Inferior parietal cortex (tissue), 1 donor: Measurements from ENCODE around the gene SEH1L.
A peak's percentile ranks its signal among the peaks of the same experiment; 100 is the strongest.
"Not testable (repeated sequence)": the region's sequence is repeated elsewhere in the genome, so short reads cannot be mapped to it uniquely, and the experiment has no call there.

Experiments
- DNase-seq: peaks from one replicate; pipeline ENCODE4 v3.0.0-alpha.2; 2016; ENCODE audit errors: extremely low spot score

Gene SEH1L, protein sequence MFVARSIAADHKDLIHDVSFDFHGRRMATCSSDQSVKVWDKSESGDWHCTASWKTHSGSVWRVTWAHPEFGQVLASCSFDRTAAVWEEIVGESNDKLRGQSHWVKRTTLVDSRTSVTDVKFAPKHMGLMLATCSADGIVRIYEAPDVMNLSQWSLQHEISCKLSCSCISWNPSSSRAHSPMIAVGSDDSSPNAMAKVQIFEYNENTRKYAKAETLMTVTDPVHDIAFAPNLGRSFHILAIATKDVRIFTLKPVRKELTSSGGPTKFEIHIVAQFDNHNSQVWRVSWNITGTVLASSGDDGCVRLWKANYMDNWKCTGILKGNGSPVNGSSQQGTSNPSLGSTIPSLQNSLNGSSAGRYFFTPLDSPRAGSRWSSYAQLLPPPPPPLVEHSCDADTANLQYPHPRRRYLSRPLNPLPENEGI

DNA sequence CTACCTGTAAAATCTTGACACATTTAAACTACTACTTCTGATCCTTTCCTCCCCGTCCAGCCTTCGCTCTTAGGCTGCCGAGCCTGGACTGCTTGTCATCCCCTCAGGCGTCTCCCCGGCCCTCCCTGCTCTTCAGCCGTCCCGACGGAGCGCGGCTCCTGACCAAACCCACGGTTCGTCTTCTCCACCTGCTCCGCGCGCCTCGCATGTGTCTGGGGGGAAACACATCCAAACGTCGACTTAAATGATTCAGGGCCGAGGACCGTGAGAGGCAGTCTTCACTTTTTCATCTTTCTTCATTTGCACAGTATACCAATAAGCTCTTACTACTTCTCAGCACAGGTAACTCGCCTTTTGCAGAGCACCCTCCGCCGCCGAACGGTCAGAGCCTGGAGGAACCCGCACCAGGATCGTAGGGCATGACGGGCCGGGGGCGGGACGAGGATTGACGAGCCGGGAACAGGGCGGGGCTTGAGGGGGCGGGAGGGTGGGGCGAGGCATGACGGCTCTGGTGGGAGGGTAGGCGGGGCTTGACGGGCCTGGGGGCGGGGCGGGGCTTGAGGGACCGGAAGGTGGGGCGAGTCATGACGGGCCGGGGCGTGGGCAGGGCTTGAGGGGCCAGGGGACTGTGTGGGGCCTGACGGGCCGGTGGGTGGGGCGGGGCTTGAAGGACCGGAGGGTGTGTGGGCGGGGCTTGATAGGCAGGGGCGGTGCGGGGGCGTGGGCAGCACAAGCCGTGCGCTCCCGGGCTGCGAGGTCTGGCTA, at the start of gene SEH1L:
SEH1L (plus strand) TSS at position 727 of the 765 bp plus-strand sequence. CDS start 111 bp downstream, outside the sequence.
- DNase-seq = peak; percentile 79

DNA sequence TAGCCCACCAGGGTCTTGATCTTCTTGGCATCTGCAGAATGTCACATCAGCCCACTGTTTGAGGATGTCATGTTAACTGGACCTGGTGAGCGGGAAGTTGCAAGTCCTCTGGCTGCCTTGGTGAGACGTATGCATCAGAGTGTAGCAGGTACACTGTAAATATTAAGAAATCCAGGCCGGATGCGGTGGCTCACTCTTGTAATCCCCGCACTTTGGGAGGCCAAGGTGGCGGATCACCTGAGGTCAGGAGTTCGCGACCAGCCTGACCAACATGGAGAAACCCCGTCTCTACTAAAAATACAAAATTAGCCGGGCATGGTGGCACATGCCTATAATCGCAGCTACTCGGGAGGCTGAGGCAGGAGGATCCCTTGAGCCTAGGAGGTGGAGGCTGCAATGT, 46.6 kb upstream of the SEH1L start:
- not testable (repeated sequence) for DNase-seq

DNA sequence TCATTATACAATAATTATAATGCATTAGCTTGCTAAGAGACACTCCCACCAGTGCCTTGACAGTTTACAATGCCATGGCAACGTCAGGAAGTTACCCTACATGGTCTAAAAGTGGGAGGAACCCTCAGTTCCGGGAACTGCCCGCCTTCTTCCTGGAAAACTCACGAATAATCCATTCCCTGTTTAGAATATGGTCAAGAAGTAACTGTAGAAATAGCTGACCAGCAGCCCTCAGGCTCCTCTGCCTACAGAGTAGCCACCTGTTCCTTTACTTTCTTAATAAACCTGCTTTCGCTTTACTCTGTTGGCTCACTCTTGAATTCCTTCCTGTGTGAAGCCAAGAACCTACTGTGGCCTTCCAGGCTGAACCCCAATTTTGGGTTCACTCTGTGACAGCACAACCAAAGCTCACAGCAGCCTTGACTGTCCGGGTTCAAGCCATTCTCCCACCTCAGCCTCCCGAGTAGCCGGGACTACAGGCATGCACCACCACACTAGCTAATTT, 43.7 kb upstream of the SEH1L start:
- peak; percentile 50 for DNase-seq

DNA sequence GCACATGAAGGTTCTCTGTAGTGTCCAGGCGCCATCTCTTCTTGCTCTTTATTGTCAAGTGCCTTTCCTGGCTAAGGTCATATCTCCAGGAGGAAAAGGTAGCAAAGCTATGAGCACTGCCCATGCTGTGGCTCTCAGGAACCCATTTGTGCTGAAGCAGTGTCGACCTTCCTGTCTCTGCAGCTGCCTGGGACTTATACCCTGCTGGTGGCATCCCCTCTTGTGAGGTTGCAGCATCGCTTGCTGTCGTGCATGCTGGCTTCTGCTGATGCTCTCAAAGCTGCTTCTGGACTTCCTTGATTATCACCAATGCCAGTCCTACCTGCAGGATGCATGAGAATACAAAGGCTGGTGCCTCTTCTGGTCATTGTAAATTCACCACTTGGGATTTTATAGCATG, 41.7 kb upstream of the SEH1L start:
- no peak for DNase-seq

DNA sequence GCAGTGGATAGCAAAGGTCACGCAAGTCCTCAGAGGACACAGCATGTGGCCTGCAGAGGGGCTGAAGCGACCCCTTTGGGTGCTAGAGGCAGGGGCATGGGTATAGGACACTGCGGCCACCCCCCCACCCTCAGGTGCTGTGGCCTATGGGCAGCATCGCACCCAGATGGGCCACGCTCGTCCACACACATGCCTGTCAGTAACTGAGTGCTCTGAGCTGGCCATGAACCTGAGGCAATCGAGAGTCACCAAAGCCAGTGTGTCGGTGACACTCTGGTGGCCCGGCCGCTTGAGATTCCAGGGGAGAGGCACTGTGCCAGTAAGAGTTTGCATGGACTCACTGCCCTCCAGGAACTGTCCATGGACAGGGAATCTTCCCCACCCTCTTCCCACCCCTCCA, 41.0 kb upstream of the SEH1L start:
- DNase-seq = no peak

DNA sequence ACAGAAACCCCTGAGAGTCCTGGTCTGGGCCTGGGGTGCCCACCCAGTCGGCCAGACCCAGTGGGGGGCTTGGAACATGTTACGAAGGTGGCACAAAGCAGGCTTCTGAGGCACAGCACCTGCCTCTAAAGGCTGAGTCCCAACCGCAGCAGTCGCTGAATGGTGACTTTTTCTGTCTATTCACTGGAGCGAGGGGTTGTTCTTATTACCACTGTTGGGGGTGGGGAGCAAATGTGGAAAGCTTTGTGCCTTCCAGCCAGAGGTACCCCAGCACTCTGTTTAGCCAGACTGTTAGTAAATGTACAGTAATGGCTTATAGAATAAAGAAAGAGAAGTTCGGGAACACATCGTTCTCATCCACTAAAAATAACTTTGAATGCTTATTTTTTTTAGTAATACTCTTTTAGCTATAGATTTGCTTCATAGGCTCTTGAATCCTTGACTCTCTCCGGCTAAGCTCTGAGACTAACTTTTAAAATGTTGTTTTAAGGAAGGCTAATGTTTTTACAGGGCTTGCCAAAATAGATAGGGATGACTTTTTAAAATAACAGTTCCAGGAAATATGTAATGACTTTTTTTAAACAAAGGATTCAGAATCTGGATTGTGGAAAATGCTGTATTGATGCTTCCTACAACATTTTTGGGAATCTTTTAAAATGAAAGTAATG, 40.4 kb upstream of the SEH1L start:
- no peak for DNase-seq

DNA sequence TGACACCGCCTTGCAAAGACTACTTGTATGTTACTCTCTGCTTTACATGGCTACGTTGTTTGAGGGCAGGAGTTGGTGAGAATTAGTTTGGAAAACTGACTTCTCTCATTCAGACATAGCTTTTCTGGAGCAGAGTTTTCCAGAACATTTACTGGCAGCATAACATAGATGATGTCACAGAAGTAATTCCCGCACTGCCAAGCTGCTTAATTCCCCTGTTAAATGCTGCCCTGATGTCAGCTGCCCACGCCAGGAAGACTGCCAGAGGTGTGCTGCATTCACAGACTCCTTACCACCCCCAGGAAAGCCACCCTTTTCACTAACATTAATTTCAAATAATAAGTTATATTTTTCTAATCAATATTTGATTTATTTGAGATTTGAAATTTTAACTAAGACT, 39.1 kb upstream of the SEH1L start:
- no peak for DNase-seq

DNA sequence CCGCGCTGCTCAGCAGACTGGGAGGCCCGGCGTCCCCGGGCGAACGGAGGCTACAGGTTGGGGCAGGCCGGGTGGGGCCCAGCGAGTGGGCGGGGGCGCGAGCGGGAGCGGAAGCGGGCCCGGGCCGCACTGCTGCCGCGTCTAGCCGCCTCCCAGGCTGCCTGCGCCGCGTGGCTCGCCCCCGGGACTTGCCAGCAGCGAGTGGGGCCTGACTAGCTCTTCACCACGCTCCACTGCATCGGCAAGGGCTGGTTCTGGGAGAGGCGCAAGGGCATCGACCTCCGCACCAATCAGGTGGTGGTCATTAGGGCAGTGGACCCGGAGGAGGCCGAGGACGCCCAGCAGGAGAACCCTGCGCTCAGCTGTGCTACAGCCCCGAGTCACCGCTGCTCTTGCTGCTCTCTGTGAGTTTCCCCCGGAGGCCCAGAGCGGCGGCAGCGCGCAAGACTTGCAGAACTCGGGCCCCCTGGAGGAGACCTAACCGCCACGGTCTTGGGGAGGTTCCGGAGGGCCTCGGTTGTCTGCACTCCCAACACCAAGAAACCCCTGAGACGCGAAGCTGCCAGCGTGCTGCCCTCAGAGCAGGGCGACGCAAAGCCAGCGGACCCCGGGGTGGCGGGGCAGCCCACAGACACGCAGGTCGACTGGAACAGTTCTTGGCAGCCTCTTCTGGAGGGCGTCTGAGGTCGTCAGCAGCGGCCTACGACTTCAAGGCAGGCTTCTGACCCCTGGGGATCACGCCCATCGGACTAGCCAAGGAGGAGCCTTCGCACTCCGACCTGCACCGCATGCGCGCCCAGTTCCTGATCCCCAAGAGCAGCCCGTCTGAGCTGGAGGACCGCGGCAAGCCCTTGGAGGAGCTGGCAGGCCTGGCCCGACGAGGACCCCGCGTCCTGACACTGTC, 36.5 kb upstream of the SEH1L start:
- no peak for DNase-seq

DNA sequence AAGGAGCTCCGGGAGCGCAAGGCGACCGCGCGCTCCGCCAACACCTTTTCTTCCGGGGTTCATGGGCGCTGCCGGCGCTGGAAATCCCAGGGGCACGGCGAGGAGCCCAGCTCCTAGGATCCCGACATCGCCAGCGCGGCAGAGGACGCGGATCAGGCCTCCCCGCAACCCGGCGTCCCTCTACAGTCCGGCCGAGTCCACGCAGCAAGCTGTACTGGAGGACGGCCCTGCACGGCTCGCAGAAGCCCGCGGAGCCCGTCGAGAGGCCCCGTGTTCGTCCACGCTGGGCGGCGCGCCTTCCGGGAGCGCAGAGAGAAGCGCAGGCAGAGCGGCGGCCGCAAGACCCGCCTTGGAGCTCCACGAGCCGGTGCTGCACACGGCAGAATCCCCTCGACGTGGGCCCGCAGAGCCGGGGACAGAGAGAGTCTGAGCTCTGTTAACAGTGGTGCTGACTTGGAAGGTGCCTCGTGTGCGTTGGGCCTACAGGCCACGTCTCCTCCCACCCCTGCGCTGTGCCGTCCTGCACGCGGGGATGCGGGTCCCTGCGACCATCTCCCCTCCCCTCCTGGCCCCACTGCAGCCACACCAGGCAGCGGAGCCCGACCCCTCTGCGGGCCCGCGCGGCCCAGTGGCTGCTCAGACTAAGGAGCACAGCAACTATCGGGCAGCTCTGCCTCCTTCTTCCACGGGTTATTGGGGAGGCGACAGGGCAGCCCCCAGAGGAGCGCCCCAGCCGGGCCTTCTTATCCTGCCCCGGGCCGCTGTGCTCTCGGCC, 35.7 kb upstream of the SEH1L start:
- DNase-seq = no peak

DNA sequence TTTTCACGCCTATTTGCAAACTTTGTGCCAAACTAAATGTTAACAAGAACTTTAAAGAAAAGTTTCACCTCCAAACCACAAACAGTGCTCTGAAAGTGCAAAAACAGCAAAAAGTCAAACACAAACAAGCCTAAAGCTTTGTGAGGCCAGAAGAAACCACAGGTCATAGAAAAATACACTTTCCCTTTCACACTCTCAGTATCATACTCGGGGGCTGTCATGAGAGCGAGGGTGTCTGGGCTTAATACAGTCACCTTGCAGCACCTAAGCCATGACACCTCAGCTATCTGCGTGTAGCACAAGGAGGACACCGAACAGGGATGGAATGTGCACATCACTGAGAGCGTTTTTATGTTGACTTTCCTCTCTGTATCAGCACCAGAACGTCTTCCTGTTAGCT, 26.6 kb upstream of the SEH1L start:
- DNase-seq = no peak

DNA sequence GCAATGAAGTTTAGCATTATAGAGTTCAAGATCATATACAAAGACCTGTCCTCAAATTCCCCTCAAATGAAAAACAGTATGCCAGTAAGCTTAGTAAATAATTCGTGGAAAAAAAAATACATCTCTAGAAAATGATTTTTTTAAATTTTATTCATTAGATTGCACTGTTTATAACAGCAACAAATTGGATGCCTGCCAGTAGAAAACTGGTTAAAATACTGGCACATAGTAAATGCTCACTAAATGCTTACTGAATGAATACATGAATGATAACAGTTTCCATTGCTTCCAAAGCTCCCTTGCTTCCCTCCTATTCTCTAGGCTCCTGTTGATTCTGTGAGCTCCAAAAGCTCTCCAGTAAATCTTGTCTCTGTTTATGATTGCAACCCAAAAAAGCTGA, 25.5 kb upstream of the SEH1L start:
- DNase-seq = no peak

DNA sequence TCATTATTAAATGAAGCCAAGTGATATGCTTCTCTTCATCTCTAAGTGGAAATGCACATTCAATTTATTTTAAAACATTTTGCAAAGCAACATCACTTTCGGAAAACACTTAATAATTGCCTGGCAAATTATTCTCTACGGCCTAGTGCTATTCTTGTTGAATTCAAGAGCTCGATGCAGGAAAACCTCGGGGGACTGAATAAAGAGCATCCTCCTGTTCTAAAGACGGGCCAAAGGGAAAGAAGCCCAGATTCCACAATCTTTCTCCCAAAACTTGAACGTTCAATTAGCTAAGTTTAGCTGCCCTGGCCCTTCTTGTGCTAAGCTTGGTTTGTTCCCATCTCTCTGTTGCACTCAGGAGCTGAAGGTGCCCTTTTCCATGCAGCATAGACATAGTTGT, 23.2 kb upstream of the SEH1L start:
- DNase-seq = no peak

DNA sequence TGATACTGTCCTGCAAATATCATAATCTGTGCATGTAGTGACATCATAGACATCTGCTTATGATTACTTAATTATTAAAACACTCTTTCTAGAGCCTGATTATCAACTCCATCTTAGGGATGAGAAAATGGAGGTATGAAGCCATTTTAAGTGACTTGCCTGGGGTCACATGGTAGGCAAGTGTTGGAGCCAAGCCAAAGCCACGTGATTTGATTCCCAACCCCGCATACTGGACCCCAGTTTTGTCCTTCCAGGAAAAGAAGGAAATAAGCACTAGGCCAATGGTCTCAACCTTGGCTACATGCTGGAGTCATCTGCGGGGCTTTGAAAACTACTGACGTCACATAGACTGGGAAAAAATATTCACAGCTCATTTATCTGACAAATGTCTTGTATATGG, 19.6 kb upstream of the SEH1L start:
- DNase-seq = no peak

DNA sequence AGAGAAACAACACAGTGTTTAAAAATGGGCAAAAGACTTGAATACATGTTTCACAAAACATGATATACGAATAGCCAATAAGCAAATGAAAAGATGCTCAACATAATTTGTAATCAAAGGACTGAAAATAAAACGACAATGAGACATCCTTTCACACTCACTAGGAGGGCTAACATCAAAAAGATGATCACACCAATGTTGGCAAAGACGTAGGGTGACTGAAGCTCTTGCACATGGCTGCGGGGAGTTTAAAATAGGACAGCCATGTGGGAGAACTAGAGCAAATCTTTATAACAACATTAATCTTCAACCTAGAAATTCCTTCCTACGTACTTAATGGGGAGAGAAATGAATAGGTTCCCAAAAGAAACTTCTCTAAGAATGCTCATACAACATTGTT, 19.2 kb upstream of the SEH1L start:
- peak; percentile 24 for DNase-seq

DNA sequence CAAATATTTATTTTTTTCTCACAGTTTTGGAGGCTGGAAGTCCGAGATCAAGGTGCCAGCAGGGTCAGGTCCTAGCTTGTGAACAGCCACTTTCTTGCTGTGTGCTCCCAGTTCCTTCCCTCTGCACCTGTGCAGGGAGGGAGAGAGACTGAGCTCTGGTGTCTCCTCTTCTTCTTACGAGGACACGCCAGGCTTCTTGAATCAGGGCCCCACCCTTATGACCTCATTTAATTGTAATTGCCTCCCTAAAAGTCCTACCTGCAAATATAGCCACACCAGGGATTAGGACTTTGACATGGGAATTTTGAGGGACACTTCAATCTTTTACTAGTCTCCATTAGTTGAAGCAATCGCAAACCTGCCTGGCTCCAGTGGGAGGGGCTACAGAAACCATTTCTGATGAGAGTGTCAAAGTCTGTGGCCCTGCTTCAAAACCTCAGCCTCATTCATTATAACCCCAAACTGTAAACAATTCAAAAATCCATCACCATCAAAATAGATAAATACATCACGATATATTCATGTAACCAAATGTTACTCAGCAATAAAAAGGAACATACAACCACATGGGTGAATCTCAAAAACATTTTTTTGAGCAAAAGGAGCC, 18.2 kb upstream of the SEH1L start:
- no peak for DNase-seq

DNA sequence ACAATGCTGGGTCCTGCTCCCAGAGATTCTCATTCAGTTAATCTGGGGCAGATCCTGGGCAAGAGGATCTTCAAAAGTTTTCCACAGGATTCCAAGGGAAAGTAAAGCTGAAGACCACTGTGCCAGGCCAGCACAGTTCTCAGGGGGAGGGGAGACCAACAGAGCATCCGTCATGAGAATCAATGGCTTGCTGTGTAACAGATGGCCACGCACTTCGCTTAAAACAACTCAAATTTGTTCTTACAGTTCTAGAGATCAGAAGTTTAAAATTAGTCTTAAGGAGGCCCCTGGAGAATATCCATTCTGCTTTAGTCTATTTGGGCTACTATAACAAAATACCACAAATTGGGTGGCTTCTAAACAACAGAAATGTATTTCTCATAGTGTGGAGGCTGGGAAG, 17.4 kb upstream of the SEH1L start:
- DNase-seq = no peak

DNA sequence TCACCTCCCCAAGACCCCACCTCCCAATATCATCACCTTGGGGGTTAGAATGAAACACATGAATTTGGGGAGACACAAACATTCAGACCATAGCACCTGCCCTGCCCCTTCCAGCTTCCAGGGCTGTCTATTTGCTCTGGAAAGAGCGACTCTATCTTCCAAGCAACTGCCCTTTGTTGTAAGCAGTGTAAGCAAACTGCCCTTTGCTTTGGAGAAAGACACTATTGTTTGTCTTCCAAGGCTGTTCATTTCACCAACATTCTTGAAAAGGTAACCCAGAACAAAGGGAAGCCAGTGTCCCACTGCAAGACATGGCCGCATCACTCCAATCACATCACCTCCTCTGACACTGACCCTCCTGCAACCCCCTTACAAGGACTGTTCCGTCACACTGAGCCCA, 16.9 kb upstream of the SEH1L start:
- DNase-seq = no peak

DNA sequence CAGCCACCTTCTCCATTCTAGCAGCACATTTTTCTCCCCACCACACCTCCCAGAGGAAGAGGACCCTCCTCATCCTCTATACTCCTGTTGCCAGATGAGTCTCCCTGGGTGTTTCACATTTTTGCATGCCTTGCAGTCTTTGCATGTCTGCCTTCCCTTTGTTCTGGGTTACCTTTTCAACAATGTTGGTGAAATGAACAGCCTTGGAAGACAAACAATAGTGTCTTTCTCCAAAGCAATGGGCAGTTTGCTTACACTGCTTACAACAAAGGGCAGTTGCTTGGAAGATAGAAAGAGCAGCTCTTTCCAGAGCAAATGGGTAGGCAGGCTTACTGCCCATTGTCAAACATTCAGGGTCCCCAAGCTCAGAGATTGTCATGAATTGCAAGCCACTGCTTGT, 14.5 kb upstream of the SEH1L start:
- no peak for DNase-seq

DNA sequence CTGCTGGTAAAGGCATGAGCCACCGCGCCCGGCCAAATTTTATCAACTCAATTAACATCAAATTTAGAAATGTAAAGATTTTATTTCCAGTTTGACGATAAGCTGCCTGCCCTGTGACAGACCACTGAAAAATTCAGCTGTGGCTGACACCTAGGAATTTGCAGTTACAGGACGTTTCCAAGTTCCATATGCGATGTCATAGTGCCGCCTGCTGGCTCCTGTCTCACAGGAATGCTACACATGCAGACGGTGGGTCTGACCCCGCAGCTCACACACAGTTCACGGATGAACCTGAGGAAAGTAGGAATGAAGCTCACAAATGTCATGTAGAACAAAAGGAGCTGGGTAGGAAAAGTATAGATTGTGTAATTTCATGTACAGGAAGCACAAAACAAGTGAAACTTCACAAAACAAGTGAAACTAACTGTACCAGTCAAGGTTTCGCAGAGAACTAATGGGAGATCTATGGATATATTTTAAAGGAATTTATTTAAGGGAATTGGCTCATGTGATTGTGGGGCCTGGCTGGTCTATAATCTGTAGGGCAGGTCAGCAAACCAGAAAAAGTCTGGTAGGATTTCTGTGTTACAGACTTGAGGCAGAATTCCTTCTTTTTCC, 13.2 kb upstream of the SEH1L start:
- DNase-seq = peak; percentile 90

DNA sequence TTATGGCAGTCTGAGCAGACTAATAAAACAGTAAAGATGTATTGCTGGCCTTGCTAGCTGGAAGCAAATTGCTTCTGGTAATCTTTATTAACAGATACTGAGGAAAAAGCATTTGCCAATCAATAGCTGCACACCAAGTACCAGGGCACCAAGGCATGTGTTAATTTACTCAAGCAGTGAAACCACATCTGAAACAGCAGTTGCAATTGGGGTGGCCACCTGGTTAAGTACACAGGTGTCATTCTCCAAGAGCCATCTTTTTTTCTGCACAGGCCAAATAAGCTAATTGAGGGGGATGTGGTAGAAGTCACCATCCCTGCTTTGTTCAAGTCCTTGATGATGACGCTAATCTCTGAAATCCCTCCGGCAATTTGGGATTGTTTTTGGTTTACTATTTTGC, 8.6 kb upstream of the SEH1L start:
- DNase-seq = no peak
